Fibroblast of skin of back (primary cell): Measurements from ENCODE around the gene WIZ.
A peak's percentile ranks its signal among the peaks of the same experiment; 100 is the strongest.
"Not testable (repeated sequence)": the region's sequence is repeated elsewhere in the genome, so short reads cannot be mapped to it uniquely, and the experiment has no call there.

Experiments
- DNase-seq: peaks from one replicate; pipeline ENCODE4 v3.0.0-alpha.2; 2013

Gene WIZ

GRCh38 chr19:15403151-15403531 is 46.6 kb downstream of the WIZ start:
- DNase-seq: no peak

- no peak for DNase-seq
Observed at GRCh38 chr19:15402411-15403150, 47.2 kb downstream of the WIZ start.

GRCh38 chr19:15401397-15401710 is 48.4 kb downstream of the WIZ start:
- DNase-seq: no peak

GRCh38 chr19:15400521-15401396 is 49.0 kb downstream of the WIZ start:
- DNase-seq: no peak

- DNase-seq: no peak
Observed at GRCh38 chr19:15399635-15400034, 50.1 kb downstream of the WIZ start.

GRCh38 chr19:15399234-15399515 is 50.6 kb downstream of the WIZ start:
- no peak for DNase-seq

- no peak for DNase-seq
Observed at GRCh38 chr19:15398501-15399233, 51.1 kb downstream of the WIZ start.

- DNase-seq: no peak
Observed at GRCh38 chr19:15397782-15398181, 52.0 kb downstream of the WIZ start.

- no peak for DNase-seq
Observed at GRCh38 chr19:15397236-15397635, 52.5 kb downstream of the WIZ start.

GRCh38 chr19:15396436-15396835 is 53.3 kb downstream of the WIZ start:
- DNase-seq: no peak

- DNase-seq: not testable (repeated sequence)
Observed at GRCh38 chr19:15395251-15395650, 54.5 kb downstream of the WIZ start.

GRCh38 chr19:15394426-15394825 is 55.3 kb downstream of the WIZ start:
- DNase-seq: no peak

- DNase-seq: peak; percentile 17
Observed at GRCh38 chr19:15393963-15394362, 55.8 kb downstream of the WIZ start.

GRCh38 chr19:15390814-15391213 is 58.9 kb downstream of the WIZ start:
- no peak for DNase-seq

GRCh38 chr19:15381864-15382263 is 67.9 kb downstream of the WIZ start:
- DNase-seq: no peak

- DNase-seq: no peak
Observed at GRCh38 chr19:15381429-15381828, 68.3 kb downstream of the WIZ start.

- DNase-seq: peak; percentile 50
Observed at GRCh38 chr19:15379999-15380647, 69.6 kb downstream of the WIZ start.

GRCh38 chr19:15379083-15379998 is 70.4 kb downstream of the WIZ start, which contains the start of gene AKAP8:
Gene AKAP8, minus strand, starts transcription at chr19:15379787. Its CDS starts 56 bp downstream, at chr19:15379731.
- peak; percentile 98 for DNase-seq

GRCh38 chr19:15378534-15379082 is 71.1 kb downstream of the WIZ start:
- peak; percentile 53 for DNase-seq

- no peak for DNase-seq
Observed at GRCh38 chr19:15374796-15375440, 74.8 kb downstream of the WIZ start.

- no peak for DNase-seq
Observed at GRCh38 chr19:15374105-15374651, 75.6 kb downstream of the WIZ start.
